ENCODE results near the gene ELN.
"Not testable (repeated sequence)": the region's sequence is repeated elsewhere in the genome, so short reads cannot be mapped to it uniquely, and the experiment has no call there.

The ELN gene

GRCh38 chr7:74002474-74003017 is 25.4 kb upstream of the ELN start:
- no peak for DNase-seq

GRCh38 chr7:74003621-74004020 is 24.4 kb upstream of the ELN start:
- no peak for DNase-seq

- DNase-seq: no peak
These were observed 21.9 kb upstream of the ELN start for GRCh38 chr7:74006032-74006431.

DNA sequence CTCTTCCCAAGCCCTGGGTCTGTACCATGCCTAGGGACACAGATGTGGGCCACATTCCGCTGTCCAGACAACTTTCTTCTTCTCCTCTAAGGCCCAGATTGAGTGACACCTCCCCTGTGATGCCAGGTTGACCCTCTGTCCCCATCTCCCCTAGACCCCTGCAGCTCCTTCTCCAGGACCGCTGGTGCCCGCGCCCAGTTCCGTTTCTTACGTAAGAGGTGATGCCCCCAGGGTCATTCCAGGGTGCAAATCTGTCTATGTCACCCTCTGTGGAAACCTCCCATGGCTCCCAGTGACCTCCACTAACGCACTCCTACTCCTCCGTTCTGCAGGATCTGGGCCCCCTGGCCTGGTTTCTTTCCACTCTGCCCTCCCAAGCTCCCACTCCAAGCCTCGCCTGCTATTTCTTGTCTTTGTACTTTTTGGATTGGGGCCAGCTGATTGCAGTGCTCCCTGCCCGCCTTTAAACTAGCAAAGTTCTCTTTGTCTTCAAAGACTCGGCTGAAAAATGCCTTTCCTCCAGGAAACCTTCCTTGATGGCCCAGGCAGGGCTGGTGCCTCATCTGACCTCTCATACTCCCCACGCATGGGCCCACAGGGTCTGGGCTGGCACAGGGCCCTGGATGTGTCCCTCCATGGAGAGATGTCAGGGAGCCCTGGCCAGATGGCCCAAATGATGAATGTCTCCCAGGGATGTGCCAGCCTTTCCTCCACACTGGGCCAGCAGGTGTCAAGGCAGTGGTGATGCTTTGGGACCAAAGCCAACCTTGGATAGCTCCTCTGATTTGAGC is 21.3 kb upstream of the ELN start:
- DNase-seq: no peak

DNA sequence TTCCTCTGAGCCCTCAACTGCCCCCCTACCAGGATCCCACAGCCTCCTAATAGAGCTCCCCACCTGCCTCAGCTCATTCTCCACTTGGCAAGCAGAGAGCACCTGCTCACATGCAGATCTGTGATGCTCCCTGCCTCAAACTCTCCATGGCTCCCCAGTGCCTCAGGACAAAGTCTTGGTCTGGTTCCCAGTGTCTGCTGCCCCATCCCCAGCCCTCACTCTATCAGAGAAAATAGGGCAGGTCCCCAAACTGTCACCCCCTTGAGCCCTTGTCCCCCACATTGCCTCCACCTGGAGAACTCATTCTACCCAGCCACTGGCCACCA is 20.8 kb upstream of the ELN start:
- DNase-seq: no peak

DNA sequence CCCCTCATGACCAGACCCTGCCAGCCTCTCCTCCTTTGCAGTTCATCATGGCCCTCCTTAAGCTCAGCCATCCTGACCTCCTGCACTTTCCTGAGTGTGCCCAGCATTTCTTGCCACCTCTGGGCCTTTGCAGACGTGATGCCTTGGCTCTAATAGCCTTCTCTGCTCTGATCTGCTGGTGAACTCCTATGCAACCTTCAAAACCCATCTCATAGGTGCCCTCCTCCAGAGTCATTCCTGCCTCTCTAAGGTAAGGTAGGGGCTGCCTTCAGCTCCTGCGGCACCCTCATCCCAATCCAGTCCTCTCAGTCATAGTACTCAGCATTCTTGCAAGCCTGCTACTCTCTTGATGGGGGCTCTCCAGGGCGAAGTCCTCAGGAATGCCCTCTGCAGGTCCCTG is 19.3 kb upstream of the ELN start:
- DNase-seq: no peak

- no peak for DNase-seq
These were observed 18.3 kb upstream of the ELN start for GRCh38 chr7:74009719-74010118.

DNA sequence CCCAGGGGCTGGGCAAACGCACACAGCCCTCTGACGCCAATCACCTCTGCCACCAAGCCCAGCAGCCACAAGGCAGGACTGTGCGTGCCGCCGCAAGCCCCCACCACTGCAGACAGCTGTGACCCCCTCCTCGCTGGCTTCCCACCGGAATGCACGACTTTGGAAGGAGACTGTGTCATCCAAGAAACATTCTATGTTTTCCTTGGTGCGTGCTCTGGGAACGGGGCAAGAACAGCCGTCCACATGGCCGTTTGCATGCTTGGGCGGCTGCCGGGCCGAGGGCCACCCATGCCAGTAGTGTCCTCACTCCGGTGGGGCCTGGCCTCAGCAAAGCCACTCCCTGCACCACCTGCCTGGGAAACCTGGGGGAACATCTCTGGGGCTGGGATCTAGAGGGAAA is 17.6 kb upstream of the ELN start:
- DNase-seq: no peak

GRCh38 chr7:74011421-74011820 is 16.6 kb upstream of the ELN start:
- not testable (repeated sequence) for DNase-seq

DNA sequence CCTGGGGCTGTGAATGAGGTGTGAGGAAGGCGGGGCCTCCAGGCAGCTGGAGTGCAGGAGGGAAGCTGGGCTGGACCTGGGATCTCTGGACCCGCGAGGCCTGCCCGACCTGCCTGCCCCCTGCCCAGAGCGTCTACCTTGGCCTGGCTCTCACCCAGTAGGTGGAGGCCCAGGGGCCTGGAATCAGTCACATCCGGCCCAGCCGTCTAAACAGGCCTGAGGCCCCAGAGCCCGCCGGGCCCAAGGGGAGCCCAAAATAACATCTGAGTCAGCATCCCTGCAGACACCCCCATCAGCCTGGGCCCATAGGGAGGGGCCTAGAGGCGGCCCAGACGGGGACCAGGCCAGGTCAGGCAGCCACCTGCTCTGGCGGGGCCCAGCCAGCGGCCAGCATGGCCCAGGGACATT is 15.1 kb upstream of the ELN start:
- DNase-seq: no peak

GRCh38 chr7:74013539-74014272 is 14.3 kb upstream of the ELN start:
- no peak for DNase-seq

- DNase-seq: no peak
These were observed 13.0 kb upstream of the ELN start for GRCh38 chr7:74014931-74015330.

DNA sequence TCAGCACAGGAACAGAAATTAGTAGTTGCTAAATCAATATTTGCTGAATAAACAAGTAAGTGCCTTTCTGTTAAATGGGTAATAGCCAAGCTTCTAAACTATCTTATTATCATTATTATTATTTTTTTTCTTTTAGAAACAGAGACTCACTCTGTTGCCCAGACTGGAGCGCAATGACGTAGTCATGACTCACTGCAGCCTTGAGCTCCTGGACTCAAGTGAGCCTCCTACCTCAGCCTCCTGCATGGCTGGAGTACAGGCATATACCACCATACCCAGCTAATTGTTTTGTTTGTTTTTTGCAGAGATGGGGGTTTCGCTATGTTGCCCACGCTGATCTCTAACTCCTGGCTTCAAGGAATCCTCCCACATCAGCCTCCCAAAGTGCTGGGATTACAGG is 12.3 kb upstream of the ELN start:
- no peak for DNase-seq

- DNase-seq: no peak
These were observed 10.8 kb upstream of the ELN start for GRCh38 chr7:74017125-74017524.

DNA sequence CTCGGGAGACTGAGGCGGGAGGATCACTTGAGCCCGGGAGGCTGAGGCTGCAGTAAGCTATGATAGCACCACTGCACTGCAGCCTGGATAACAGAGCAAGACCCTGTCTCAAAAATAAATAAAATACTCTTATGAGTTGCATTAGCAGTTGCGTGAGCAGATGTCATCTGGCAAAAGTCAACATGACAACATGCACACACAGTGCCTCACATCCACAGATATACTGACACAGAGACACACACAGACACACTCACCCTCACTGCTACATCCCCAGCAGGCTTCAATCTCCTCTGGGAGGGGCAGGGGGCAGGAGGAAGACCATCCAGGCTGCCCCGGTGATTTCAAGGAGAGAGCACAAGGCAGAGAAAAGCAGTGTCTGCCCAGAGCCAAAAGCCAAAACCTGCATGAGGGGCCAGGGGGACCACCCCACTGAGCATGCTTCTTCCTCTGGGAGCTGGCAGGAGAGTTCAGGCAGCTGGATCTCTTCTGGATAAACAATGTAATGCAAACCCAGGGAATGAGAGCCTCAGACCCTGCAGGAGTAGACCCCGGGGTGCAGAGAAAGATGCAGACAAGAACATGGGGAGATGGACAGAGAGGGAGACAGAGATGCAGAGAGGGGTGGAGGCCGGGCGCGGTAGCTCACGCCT is 9.6 kb upstream of the ELN start:
- no peak for DNase-seq

DNA sequence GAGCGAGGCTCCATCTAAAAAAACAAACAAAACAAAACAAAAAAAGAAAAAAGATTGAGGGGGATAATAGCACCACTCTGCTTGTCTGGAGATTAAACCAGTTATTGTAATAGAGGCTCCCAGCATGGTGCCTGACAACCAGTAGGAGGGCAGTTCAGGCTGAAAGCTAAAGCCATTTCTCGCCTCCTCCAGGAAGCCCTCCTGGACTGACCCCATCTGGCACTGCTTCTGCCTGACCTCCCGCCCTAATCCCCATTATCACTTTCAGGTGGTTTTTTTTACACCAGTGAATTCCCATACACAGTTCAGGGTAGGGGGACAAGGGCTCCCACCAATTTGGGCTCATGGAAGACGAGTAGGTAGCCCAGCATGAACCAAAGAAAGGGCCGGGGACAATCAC is 8.8 kb upstream of the ELN start:
- no peak for DNase-seq

- DNase-seq: no peak
These were observed 7.6 kb upstream of the ELN start for GRCh38 chr7:74020390-74020789.

GRCh38 chr7:74021546-74022320 is 6.2 kb upstream of the ELN start:
- no peak for DNase-seq

DNA sequence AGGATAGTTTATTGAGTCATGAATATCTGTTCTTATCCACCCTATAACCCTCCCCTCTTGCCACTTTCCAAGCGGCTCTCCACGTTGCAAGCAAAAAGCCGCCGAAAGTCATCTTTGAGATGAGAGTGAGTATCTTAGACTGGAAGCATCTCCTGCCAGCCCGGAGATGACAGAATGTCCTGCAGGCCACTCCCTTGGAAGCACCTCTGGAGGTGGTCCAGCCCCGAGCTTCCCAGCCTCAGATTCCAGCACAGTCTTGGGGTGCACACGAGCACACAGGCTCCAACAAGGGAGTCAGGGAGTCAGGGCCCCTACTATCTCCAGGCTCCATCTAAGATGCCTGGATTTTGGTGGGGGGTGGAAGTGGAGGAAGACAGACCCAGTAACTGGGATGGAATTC is 5.5 kb upstream of the ELN start:
- DNase-seq: no peak

DNA sequence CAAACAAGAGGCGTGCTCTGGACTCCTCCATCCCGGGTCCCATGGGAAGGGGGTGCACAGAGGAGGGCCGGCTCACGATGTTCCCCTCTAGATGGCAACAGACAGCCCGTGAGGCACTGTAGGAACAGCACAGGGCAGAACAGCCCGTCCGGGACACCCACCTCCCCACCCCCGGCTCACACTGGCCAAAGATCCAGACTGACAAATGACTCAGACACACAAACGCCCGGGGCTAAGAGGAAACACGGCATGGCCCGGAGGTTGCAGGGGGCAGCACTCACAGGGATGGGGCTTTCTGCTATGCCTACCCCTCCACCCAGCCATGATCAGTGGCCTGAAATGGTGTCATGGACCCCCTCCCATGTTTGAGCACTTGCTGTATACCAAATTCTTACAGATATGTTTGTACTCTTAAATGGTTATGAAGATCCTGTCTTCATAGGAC is 4.9 kb upstream of the ELN start:
- DNase-seq: no peak

DNA sequence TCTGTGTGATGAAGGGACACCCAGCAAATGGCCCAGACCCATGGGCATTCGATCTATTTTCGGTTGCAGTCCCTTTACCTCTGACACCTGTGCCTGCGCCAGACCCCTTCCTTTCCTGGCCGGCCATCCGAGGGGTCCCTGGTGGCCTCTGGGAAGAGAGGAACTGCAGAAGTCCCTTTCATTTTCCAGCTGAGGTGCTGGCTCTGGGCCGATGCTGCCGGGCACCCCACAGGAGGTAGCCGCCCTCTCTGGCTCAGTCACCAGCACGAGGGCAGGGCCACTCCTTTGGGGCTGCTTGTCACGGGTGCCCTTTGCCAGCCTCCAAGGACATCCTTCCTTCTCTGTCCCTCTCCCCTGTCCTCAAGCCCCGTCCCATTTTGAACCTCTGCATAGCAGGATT is 4.2 kb upstream of the ELN start:
- no peak for DNase-seq

DNA sequence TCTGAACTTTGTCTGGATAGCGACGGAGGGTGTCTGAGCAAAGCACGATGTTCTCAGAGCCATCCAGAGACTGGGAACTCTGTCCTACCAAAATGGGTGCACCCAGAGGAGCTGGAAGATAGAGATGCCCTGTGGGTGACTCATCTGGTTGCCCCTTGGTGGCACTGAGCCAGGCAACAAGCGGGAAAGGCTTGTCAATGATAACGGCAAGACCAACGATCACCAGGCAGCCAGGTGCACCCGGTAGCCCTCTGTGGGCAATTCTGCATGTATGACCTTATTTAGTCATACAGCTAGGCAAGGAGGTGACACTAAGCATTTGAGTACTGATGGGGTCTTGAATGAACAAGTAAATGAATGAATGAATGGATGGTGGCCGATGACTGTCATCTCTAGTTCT is 2.8 kb upstream of the ELN start:
- no peak for DNase-seq

DNA sequence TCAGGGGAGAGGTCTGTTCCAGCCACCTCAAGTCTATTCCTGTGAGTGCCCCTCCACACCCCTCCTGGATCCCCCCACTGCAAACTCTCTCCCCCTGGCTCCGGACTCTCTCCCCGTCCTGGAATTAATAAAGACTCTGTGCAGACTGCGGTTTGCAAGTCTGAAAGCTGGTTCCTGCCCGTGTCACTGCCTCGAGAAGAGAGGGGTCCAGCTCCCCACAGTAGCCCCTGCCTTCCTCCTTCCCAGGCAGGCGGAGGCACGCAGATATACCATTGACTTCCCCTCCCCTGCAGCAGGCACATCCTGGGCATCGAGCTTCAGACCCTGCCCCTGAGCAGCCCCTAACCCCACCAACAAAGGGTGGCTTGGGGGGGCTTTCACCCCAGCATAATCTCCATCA is 2.2 kb upstream of the ELN start:
- DNase-seq: no peak
